Trophoblast cell (in vitro differentiated cells and primary cell): ENCODE measurements around the gene TBC1D21.

ENCODE experiments used
- DNase-seq, 2 donors: peaks; one replicate each; pipeline ENCODE4 v3.0.0-alpha.2; 2016
- H2AFZ ChIP-seq: 2 replicates; pipeline ENCODE4 v1.6.1; 2013; ENCODE audit warnings: low read length, moderate library complexity, mild to moderate bottlenecking; ENCODE audit not compliant: insufficient read depth, poor library complexity
- H2AK5ac ChIP-seq: 2 replicates; pipeline ENCODE4 v1.6.1; 2013; ENCODE audit warnings: mild to moderate bottlenecking, low read length
- H2BK120ac ChIP-seq: 2 replicates; pipeline ENCODE4 v1.6.1; 2013; ENCODE audit warnings: low read length, mild to moderate bottlenecking, moderate library complexity; ENCODE audit not compliant: insufficient read depth, poor library complexity
- H2BK12ac ChIP-seq: 2 replicates; pipeline ENCODE4 v1.6.1; 2013; ENCODE audit warnings: mild to moderate bottlenecking, low read length, moderate library complexity
- H2BK5ac ChIP-seq: 2 replicates; pipeline ENCODE4 v1.6.1; 2013; ENCODE audit warnings: low read length, low read depth, moderate library complexity, mild to moderate bottlenecking; ENCODE audit not compliant: poor library complexity
- H3K14ac ChIP-seq: 2 replicates; pipeline ENCODE4 v1.6.1; 2013; ENCODE audit warnings: mild to moderate bottlenecking, low read length
- H3K18ac ChIP-seq: 2 replicates; pipeline ENCODE4 v1.6.1; 2013; ENCODE audit warnings: mild to moderate bottlenecking, low read length
- H3K23ac ChIP-seq: 2 replicates; pipeline ENCODE4 v1.6.1; 2013; ENCODE audit warnings: low read length
- H3K27ac ChIP-seq: 2 replicates; pipeline ENCODE4 v1.5.1; 2013; ENCODE audit warnings: low read depth, mild to moderate bottlenecking, inconsistent platforms, low read length, moderate library complexity
- H3K27me3 ChIP-seq: 2 replicates; pipeline ENCODE4 v1.6.1; 2013; ENCODE audit warnings: inconsistent platforms, mild to moderate bottlenecking, low read length, moderate library complexity; ENCODE audit not compliant: insufficient read depth
- H3K36me3 ChIP-seq, 2 experiments: 1 replicate in 1 of 2; 2 replicates in 1 of 2; pipeline ENCODE4 v1.6.1; 2013; ENCODE audit warnings: low read length in 2 of 2, mild to moderate bottlenecking in 2 of 2, moderate library complexity in 1 of 2; ENCODE audit not compliant: insufficient read depth in 2 of 2, control insufficient read depth in 1 of 2
- H3K4ac ChIP-seq: 2 replicates; pipeline ENCODE4 v1.6.1; 2013; ENCODE audit warnings: low read depth, mild to moderate bottlenecking, low read length, moderate library complexity
- H3K4me1 ChIP-seq, 2 experiments: 1 replicate in 1 of 2; 2 replicates in 1 of 2; pipeline ENCODE4 v1.6.1; 2013; ENCODE audit warnings: low read length in 2 of 2, mild to moderate bottlenecking in 2 of 2, moderate library complexity in 1 of 2; ENCODE audit not compliant: insufficient read depth in 2 of 2, control insufficient read depth in 1 of 2
- H3K4me2 ChIP-seq: 2 replicates; pipeline ENCODE4 v1.6.1; 2013; ENCODE audit warnings: inconsistent platforms, mild to moderate bottlenecking, low read length, moderate library complexity
- H3K4me3 ChIP-seq: 2 replicates; pipeline ENCODE4 v1.5.1; 2013; ENCODE audit warnings: mild to moderate bottlenecking, low read depth, low read length, inconsistent platforms
- H3K79me1 ChIP-seq: one replicate; pipeline ENCODE4 v1.6.1; 2013; ENCODE audit warnings: low read length
- H3K79me2 ChIP-seq: 2 replicates; pipeline ENCODE4 v1.6.1; 2013; ENCODE audit warnings: low read length, mild to moderate bottlenecking; ENCODE audit not compliant: control insufficient read depth, insufficient read depth, poor library complexity
- H3K9ac ChIP-seq: 2 replicates; pipeline ENCODE4 v1.6.1; 2013; ENCODE audit warnings: mild to moderate bottlenecking, low read length
- H3K9me3 ChIP-seq: 2 replicates; pipeline ENCODE4 v1.6.1; 2013; ENCODE audit warnings: low read depth, mild to moderate bottlenecking, control low read depth, inconsistent platforms, low read length; ENCODE audit not compliant: insufficient read depth
- H4K12ac ChIP-seq: 2 replicates; pipeline ENCODE4 v1.6.1; 2013; ENCODE audit warnings: low read depth, mild to moderate bottlenecking, low read length, moderate library complexity
- H4K8ac ChIP-seq: 2 replicates; pipeline ENCODE4 v1.6.1; 2013; ENCODE audit warnings: low read depth, mild to moderate bottlenecking, low read length, moderate library complexity
- H4K91ac ChIP-seq: one replicate; pipeline ENCODE4 v1.6.1; 2013; ENCODE audit warnings: low read depth, mild to moderate bottlenecking, low read length, moderate library complexity
- WGBS: extraction: QIAGEN DNeasy Blood & Tissue Kit; methylation state at CpG from one replicate; pipeline ENCODE4 v1.1.7; 2013; ENCODE audit warnings: missing lambda C conversion rate; ENCODE audit not compliant: insufficient read length, insufficient coverage; ENCODE audit errors: extremely low coverage; 5-methylcytosine and 5-hydroxymethylcytosine counted together

TBC1D21 gene

GRCh38 chr15:73836845-73837244 is 36.5 kb upstream of the TBC1D21 start:
- no peaks in the 10 kb centered on the region for H3K9me3 ChIP-seq
- no CpG with 5 or more reads among the region's 3 CpGs for WGBS
- H2BK5ac ChIP-seq: no peak overlapping the region
- no peak overlapping the region for H3K14ac ChIP-seq
- no peaks in the 10 kb centered on the region for H3K36me3 ChIP-seq
- no peak overlapping the region for H2AK5ac ChIP-seq
- no peak overlapping the region for H3K4me2 ChIP-seq
- no peak overlapping the region for H4K8ac ChIP-seq
- H3K4ac ChIP-seq: no peak overlapping the region
- H3K27ac ChIP-seq: no peak overlapping the region
- no peak overlapping the region for H2BK12ac ChIP-seq
- no peak overlapping the region for H3K9ac ChIP-seq
- no peaks in the 10 kb centered on the region for H3K79me1 ChIP-seq
- H2BK120ac ChIP-seq: no peak overlapping the region
- no peak overlapping the region for H3K18ac ChIP-seq
- no peaks in the 10 kb centered on the region for H3K27me3 ChIP-seq
- H4K12ac ChIP-seq: no peak overlapping the region
- H4K91ac ChIP-seq: no peak overlapping the region
- no peak overlapping the region for H2AFZ ChIP-seq
- no peak overlapping the region for H3K23ac ChIP-seq
- no peaks in the 10 kb centered on the region for H3K4me1 ChIP-seq
- no peak overlapping the region for H3K4me3 ChIP-seq
- no peaks in the 10 kb centered on the region for H3K79me2 ChIP-seq
- DNase-seq: no peak

GRCh38 chr15:73838831-73839426 is 34.4 kb upstream of the TBC1D21 start:
- Histone ChIP-seq H3K4ac (no peak overlapping the region), H2AK5ac (no peak overlapping the region), H4K8ac (no peak overlapping the region), H3K23ac (no peak overlapping the region), H3K79me2 (no peaks in the 10 kb centered on the region), H3K4me3 (no peak overlapping the region), H2AFZ (no peak overlapping the region), H2BK120ac (no peak overlapping the region), H3K9ac (no peak overlapping the region), H2BK12ac (no peak overlapping the region), H3K79me1 (no peaks in the 10 kb centered on the region), H3K27ac (no peak overlapping the region), H4K12ac (no peak overlapping the region), H2BK5ac (no peak overlapping the region), H3K4me1 (no peaks in the 10 kb centered on the region), H3K4me2 (no peak overlapping the region), H3K18ac (no peak overlapping the region), H3K27me3 (no peaks in the 10 kb centered on the region), H4K91ac (no peak overlapping the region), H3K9me3 (no peaks in the 10 kb centered on the region), H3K14ac (no peak overlapping the region), H3K36me3 (no peaks in the 10 kb centered on the region)
- DNase-seq: no peak
- no CpG with 5 or more reads among the region's 12 CpGs for WGBS

- WGBS: no CpG with 5 or more reads among the region's 8 CpGs
Measured at GRCh38 chr15:73839699-73840377, 33.5 kb upstream of the TBC1D21 start.

DNA sequence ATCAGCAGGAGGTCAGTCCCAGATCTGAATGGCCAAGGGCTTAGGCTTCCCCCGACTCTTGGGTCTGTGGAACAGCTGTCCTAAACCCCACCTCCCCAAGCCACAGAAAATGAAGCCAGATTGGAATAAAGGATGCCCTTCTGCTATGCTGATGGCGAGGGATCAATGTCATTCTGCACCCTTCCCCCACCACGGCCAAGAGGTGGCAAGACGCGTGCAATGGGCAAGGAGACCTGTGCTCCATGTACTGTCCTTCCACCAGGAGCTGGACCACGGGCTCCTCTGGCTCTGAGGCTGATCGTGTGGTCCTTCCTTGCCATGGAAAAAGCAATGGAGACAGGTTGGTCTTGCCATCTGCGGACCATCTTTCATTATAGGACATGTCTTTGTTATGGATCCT is 32.6 kb upstream of the TBC1D21 start:
- no CpG with 5 or more reads among the region's 8 CpGs for WGBS
- DNase-seq: no peak
- no peaks in the 10 kb centered on the region for H3K79me1 ChIP-seq
- no peak overlapping the region for H2BK12ac ChIP-seq
- H4K8ac ChIP-seq: no peak overlapping the region
- no peaks in the 10 kb centered on the region for H3K27me3 ChIP-seq
- H3K23ac ChIP-seq: no peak overlapping the region
- no peaks in the 10 kb centered on the region for H3K79me2 ChIP-seq
- no peak overlapping the region for H3K27ac ChIP-seq
- H2AFZ ChIP-seq: no peak overlapping the region
- H3K36me3 ChIP-seq: no peaks in the 10 kb centered on the region
- no peak overlapping the region for H4K91ac ChIP-seq
- H3K4me3 ChIP-seq: no peak overlapping the region
- no peak overlapping the region for H3K4ac ChIP-seq
- no peak overlapping the region for H3K9ac ChIP-seq
- no peak overlapping the region for H2AK5ac ChIP-seq
- no peaks in the 10 kb centered on the region for H3K4me1 ChIP-seq
- no peak overlapping the region for H2BK5ac ChIP-seq
- H3K9me3 ChIP-seq: no peaks in the 10 kb centered on the region
- H4K12ac ChIP-seq: no peak overlapping the region
- no peak overlapping the region for H3K18ac ChIP-seq
- no peak overlapping the region for H2BK120ac ChIP-seq
- H3K14ac ChIP-seq: no peak overlapping the region
- H3K4me2 ChIP-seq: no peak overlapping the region

More at GRCh38 chr15:73839699-73840377, 33.5 kb upstream of the TBC1D21 start:
- Histone ChIP-seq H3K4me3 (no peak overlapping the region), H4K8ac (no peak overlapping the region), H2AK5ac (no peak overlapping the region), H4K91ac (no peak overlapping the region), H2AFZ (no peak overlapping the region), H2BK5ac (no peak overlapping the region), H3K79me1 (no peaks in the 10 kb centered on the region), H3K36me3 (no peaks in the 10 kb centered on the region), H3K18ac (no peak overlapping the region), H2BK120ac (no peak overlapping the region), H3K9ac (no peak overlapping the region), H3K4me1 (no peaks in the 10 kb centered on the region), H3K14ac (no peak overlapping the region), H3K79me2 (no peaks in the 10 kb centered on the region), H2BK12ac (no peak overlapping the region), H3K4ac (no peak overlapping the region), H3K4me2 (no peak overlapping the region), H4K12ac (no peak overlapping the region), H3K23ac (no peak overlapping the region), H3K27me3 (no peaks in the 10 kb centered on the region), H3K9me3 (no peaks in the 10 kb centered on the region), H3K27ac (no peak overlapping the region)
- DNase-seq: no peak
